GM18868 (cell line): ENCODE data around the gene OR52I2.

Experiments used
- ATAC-seq: cut with Tn5 transposase; IDR thresholded peaks from one replicate; pipeline ENCODE4 v1.9.1; 2021; ENCODE audit warnings: mild to moderate bottlenecking, moderate library complexity; ENCODE audit not compliant: unreplicated experiment

Gene OR52I2

GRCh38 chr11:4607781-4608666 is 26.5 kb downstream of the OR52I2 start, which contains the start of gene TRIM68:
TSS of gene TRIM68 (minus strand) at chr11:4608231. CDS start at chr11:4605504, 2,727 bp downstream.
- peak; percentile 99 for ATAC-seq

GRCh38 chr11:4610258-4610935 is 28.9 kb downstream of the OR52I2 start:
- ATAC-seq, result no peak

GRCh38 chr11:4611986-4612385 is 30.4 kb downstream of the OR52I2 start:
- no peak for ATAC-seq

GRCh38 chr11:4615856-4616444 is 34.4 kb downstream of the OR52I2 start:
- ATAC-seq, result no peak

GRCh38 chr11:4619514-4619913 is 38.0 kb downstream of the OR52I2 start:
- no peak for ATAC-seq

GRCh38 chr11:4626207-4627099 is 44.9 kb downstream of the OR52I2 start:
- ATAC-seq, result peak; percentile 86

GRCh38 chr11:4636136-4636535 is 54.6 kb downstream of the OR52I2 start:
- no peak for ATAC-seq

- ATAC-seq, result peak; percentile 98
Observed at GRCh38 chr11:4636962-4637661, 55.6 kb downstream of the OR52I2 start, which contains the start of gene OR51D1. TSS of gene OR51D1 (plus strand) at chr11:4637477. CDS start at chr11:4639791, 2,314 bp downstream.

- no peak for ATAC-seq
Observed at GRCh38 chr11:4637662-4638047, 56.1 kb downstream of the OR52I2 start.

- no peak for ATAC-seq
Observed at GRCh38 chr11:4639931-4640330, 58.4 kb downstream of the OR52I2 start.

GRCh38 chr11:4641501-4641900 is 60.0 kb downstream of the OR52I2 start:
- no peak for ATAC-seq

- no peak for ATAC-seq
Observed at GRCh38 chr11:4642043-4642442, 60.5 kb downstream of the OR52I2 start.
